RPMI7951 (cell line): ENCODE results near the gene GBGT1. TPM values are rescaled to one million over a fixed set of nuclear protein-coding genes. Genes with fewer than 3 reads are reported as not detected.

Source experiments
- total RNA-seq: library from RNA; depleted of rRNA; stranded (reverse); fragments of >200 nt; shearing (Covaris generic); gene quantifications from 2 replicates; pipeline ENCODE4 v1.2.3, GENCODE V29; 2014; rRNA removed

GBGT1 gene
- total RNA-seq, 1 experiment from 2014 or later = 1.3 TPM

Other genes starting within 250 kb of the GBGT1 start
- gene TSC1, start 219.3 kb downstream of the GBGT1 start, total RNA-seq = 16.5 and 20.7 TPM in 2 replicates
- not detected in 2 replicates for gene GFI1B, start 185.2 kb downstream of the GBGT1 start, total RNA-seq
- 45.9 and 48.3 TPM in 2 replicates for gene GTF3C5, start 132.9 kb downstream of the GBGT1 start, total RNA-seq
- gene CEL, start 101.9 kb downstream of the GBGT1 start, total RNA-seq = 0.12 TPM in 1 of 2 replicates, not detected in the other
- gene RALGDS, start 42.7 kb downstream of the GBGT1 start, total RNA-seq = 12.5 and 18.9 TPM in 2 replicates
- not detected in 2 replicates for gene OBP2B, start 45.3 kb upstream of the GBGT1 start, total RNA-seq
- gene ABO, start 111.3 kb upstream of the GBGT1 start, total RNA-seq = not detected in 2 replicates
- gene SURF6, start 172.3 kb upstream of the GBGT1 start, total RNA-seq = 4.6 and 11.2 TPM in 2 replicates
- gene MED22, start 184.2 kb upstream of the GBGT1 start, total RNA-seq = 13.8 and 15.2 TPM in 2 replicates
- gene RPL7A, start 184.3 kb upstream of the GBGT1 start, total RNA-seq = 1,811 and 1,953 TPM in 2 replicates
- 13.3 and 15.9 TPM in 2 replicates for gene SURF1, start 192.6 kb upstream of the GBGT1 start, total RNA-seq
- 15.0 and 15.7 TPM in 2 replicates for gene SURF2, start 192.6 kb upstream of the GBGT1 start, total RNA-seq
- gene SURF4, start 212.1 kb upstream of the GBGT1 start, total RNA-seq = 188 and 217 TPM in 2 replicates
- 1.5 and 1.7 TPM in 2 replicates for gene STKLD1, start 212.5 kb upstream of the GBGT1 start, total RNA-seq